GM18519 (cell line): ENCODE measurements around the gene PPIP5K1.
"Not testable (repeated sequence)": the region's sequence is repeated elsewhere in the genome, so short reads cannot be mapped to it uniquely, and the experiment has no call there.

Experiments
- ATAC-seq: cut with Tn5 transposase; IDR thresholded peaks from one replicate; pipeline ENCODE4 v1.9.1; 2021; ENCODE audit warnings: mild to moderate bottlenecking, moderate library complexity; ENCODE audit not compliant: unreplicated experiment, low FRiP score

The PPIP5K1 gene

DNA sequence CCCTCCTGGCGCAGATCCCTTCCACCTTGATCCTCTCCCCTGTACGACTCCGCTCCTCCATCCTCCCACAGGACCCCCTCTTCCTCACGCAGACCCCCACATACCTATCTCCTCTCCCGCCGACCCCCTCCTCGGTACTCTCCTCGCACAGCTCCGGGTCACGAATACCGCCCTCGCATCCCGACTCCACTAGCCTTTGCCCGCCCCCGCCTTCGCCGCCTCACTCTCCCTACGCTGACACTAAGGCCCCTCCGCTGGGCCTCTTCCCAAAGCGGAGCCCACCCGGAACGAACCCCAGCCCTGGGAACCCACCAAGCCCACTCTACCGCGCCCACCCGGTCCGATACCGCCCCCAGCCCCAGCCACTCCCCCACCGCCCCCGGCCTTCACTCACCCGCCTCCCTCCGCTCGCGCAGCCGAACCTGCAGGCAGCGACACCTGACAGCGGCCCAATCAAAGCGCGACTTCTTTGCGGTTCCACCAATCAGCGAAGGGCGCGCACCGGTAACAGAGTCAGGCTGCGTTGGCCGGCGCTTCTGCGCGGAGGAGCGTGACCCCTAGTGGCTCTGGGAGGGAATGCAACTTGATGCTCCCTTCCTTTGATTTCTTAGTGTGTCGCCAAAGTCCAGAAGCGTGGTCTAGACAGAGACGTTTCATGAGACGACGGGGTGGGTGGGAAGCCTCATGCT is at the start of gene PPIP5K1:
Gene PPIP5K1 (minus strand): TSS at position 431 of the 689 bp plus-strand sequence. CDS start 5,704 bp downstream, outside the sequence.
- ATAC-seq: peak; percentile 85

DNA sequence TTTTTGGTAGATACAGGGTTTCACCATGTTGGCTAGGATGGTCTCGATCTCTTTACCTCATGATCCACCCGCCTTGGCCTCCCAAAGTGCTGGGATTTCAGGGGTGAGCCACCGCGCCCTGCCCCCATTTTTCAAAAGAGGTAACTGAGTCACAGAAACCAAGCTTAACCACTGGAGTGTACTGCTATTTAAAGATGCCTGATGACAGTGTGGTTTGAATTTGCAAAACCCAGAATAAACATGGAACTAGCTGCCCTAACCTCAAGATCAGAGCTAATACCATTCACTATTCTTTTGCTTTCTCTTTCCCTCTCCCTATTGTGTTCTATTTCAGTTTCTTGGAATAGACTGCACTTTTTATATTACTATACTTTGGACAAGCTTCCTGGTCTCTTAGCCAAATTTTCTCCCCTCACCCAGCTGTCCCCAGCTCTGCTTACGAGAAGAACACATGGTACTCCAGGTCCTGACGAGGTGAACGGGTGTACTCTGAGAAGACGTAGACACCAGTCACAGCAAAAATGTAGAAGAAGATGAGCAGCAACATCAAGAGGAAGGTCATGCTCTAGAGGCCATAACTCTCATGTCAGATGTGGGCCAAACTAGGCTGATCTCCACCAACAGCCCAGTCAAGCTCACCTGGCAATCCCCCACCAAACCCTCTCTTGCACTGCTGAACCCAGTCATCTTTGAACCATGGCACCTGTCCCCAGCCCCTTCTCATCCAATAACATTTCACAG is 48.6 kb upstream of the PPIP5K1 start:
- not testable (repeated sequence) for ATAC-seq

DNA sequence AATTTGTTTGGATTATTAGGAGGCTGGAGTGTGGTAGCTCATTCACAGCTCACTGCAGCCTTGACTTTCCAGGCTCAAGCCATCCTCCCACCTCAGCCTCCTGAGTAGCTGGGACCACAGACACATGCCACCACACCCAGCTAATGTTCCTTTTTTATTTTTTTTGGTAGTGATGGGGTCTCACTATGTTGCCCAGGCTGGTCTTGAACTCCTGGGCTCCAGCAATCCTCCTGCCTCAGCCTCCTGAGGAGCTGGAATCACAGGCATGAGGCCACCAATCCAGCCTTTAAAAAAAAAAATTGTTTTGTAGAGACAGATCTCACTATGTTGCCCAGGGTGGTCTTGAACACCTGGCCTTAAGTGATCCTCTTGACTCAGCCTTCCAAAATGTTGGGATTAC is 36.9 kb upstream of the PPIP5K1 start:
- ATAC-seq: not testable (repeated sequence)

DNA sequence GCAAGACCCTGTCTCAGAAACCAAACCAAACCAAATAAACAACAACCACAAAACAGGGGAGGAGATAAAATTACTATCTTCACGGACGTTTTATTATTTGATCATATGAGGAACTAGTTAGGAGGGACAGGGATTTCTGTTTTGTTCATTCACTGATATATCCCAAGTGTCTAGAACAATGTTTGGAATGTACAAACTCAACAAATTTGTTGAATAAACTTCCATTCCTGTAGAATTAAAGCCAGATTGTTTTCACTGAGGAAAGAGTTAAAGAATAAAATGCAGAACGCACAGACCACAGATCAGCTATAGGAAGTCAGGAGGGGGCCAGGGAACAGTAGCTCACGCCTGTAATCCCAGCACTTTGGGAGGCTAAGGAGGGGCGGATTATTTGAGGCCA is 35.1 kb upstream of the PPIP5K1 start:
- ATAC-seq: no peak

DNA sequence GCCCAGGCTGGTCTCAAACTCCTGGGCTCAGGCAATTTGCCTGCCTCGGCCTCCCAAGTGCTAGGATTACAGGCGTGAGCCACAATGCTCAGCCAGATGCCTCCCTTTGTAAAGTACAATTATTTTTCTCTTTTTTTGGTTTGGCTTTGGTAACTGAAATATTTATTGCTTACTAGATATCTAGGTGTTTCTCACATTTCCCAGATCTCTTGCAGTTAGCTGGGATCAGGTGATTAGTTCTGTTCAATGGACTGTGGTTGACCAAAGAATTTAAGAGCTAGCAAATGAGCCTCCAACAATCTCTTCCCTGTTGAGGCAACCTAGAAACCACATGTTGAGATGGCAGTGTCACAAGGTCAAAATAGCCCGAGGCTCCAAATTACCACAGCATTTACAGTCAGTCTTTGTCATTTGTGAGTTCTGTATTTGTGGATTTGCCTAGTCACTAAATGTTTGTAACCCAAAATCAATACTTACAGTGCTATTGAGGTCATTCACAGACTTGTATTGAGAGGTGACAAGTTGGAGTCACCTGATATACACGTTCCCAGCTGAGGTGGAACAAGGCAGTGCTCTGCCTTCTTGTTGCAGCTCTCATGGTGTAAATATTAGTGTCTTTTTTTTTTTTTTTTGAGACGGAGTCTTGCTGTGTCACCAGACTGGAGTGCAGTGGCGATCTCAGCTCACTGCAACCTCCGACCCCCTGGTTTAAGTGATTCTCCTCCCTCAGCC is 32.2 kb upstream of the PPIP5K1 start:
- ATAC-seq: not testable (repeated sequence)

DNA sequence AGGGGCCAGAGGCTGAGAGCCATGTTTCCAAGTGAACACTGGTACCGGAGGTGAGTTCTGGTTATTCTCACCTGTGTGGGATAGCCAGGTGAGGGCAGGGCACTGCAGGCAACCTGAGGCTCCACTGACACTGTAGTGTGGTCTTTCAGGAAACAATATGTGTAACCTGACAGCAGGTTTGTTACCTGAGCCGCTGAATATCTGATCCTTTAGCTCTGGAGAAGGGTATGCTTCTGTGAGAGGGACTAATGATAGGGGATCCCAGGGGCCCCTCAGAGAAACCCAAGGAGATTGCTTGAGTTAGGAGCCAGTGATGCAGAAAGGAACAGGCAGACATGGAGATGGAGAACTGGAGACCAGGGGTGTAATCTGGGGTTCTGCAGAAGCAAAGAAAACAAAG is 28.7 kb upstream of the PPIP5K1 start, which contains the start of gene STRC:
Gene STRC (minus strand): TSS at position 101 of the 400 bp plus-strand sequence. CDS start 78 bp downstream, at position 23.
- not testable (repeated sequence) for ATAC-seq

DNA sequence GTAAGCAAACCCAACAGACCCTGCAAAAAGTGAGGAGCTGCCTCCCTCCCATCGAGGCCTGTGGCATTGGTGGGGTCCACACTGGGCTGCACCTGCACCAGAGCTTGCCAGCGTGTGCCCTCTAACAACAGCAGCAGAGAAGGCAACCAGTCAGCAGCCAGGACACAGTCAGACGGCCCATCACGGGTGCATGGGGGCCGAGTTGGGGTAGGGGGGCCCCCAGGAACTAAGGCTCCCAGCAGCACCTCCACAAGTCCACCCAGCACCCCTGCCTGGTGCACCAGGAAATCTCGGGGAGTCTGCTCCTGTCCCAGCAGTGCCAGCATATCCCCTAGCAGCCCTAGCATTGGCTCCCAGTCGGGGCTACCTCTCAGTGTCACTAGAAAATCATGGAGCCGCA is 27.7 kb upstream of the PPIP5K1 start:
- not testable (repeated sequence) for ATAC-seq

DNA sequence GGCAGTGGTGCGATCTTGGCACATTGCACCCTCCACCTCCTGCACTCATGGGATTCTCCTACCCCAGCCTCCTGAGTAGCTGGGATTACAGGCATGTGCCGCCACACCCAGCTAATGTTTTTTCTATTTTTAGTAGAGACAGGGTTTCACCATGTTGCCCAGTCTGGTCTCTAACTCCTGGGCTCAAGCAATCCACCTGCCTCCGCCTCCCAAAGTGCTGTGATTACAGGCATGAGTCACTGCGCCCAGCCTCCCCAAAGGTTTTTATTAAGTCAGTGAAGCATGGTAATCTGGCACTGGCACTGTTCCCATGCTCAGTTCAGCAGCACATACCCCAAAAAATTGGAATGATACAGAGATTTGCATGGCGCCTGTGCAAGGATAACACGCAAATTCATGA is 12.2 kb upstream of the PPIP5K1 start:
- not testable (repeated sequence) for ATAC-seq

DNA sequence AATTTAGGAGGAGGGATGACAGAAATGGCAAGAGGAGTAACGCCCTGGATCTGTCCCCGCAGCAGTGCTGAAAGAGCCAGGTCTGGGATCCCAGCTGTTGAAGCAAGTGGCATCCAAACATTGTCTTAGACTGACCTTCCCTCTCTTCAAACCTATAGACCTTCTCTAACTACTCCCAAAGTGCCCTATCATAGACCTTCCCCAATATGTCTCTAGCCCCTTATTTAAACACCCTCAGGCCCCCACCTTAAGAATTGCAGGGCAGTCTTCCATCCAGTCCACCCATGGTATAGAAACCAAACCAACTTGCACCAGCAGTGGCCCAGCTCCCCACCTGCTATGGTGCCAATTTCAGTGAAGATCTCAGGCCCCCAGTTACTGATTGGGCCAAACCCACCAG is 10.2 kb upstream of the PPIP5K1 start:
- ATAC-seq: not testable (repeated sequence)

DNA sequence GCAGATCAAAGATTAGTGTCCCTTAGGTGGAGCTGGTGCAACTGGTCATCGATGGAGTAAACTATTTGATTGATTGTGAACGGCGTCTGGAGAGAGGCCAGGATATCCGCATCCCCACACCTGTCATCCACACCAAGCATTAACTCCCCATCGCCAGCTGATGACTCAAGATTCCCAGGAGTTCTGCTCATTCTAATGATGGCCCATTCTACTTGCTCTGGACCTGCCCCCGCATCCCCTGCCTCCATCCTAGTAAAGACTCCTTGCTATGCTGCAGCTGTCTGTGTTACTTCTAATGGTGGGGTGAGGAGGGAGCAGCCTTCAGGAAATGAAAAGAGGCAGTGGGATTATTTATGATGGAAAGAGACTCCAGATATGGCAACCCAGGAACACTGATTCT is 9.1 kb upstream of the PPIP5K1 start:
- ATAC-seq: not testable (repeated sequence)

DNA sequence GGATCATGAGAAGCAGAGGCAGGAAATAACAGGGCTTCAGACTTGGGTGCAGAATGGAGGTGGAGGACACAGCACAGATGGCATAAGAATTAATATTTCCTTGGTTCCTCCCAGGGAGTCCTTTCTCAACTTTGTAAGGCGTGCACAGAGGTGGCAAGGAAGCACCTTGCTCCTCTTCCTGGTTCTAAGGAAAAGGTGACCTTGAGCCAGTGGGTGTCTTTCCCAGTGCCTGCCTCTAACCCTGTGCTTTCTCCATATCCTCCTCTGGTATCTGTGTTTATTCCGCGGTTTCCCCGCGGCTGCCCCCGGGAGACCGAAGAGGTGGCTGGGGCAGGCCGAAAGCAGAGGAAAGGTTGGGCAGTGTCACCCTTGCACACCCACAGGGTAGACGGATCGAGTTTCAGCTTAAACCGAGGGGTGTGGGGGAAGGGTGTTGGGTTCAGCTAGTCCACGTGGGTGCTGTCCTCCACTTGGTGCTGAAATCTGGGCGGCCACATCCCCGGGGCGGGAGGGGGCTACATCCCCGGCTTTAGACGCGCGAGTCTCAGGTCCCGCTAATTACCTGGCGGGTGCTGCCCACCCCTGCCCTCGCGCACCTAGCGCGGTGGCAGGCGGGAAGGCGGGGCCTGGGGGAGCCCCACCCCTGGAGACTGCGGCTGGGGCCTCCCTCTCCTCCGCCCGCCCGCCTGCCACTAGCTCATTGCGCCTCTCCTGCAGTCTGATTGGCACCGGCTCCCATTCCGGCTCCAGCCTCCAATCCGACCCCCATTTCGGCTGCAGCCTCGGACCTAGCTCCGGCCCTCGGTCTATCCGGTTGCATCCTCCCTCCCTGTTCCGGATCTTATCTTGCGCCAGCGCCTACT is 3.6 kb upstream of the PPIP5K1 start, which contains the start of gene CKMT1B:
Gene CKMT1B (plus strand): TSS at position 700 of the 863 bp plus-strand sequence. CDS start 192 bp downstream, outside the sequence.
- not testable (repeated sequence) for ATAC-seq

DNA sequence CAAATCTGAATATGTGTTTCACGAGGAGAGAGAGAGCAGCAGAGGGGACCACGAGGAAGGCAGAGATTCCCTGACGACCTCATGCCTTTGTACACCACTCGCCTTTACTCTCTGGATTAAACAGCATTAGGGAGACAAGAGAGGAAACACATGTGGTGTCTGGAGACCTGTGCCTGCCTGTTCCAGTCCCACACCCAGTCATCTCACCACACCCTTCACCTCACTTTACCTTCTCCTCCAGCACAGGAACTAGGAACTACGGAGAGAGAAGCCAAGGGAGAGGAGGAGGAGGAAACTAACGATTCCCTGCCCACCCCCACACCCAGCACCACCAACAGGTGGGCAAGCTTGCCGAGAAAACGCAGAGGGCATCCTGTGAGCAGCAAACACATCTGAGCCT is 2.8 kb upstream of the PPIP5K1 start:
- ATAC-seq: not testable (repeated sequence)

DNA sequence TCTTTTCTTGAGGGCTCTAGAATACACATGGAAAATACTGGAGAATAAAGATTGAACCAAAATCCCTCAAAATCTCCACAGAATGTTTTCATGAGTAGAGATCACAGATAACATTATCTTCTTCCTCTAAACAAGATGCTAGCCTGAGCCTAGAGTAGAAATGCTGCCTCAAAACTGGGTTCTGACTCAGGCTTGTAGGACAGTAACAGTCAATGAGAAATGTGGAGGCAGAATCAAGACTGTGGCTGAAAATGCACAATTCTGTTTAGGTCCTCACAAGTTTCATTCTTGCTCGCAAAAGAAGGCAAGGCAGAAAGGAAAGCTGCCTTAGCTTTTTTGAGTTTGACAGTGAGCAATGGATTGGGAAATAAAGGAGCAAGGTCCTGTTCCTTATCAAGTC is 15.4 kb downstream of the PPIP5K1 start:
- not testable (repeated sequence) for ATAC-seq

DNA sequence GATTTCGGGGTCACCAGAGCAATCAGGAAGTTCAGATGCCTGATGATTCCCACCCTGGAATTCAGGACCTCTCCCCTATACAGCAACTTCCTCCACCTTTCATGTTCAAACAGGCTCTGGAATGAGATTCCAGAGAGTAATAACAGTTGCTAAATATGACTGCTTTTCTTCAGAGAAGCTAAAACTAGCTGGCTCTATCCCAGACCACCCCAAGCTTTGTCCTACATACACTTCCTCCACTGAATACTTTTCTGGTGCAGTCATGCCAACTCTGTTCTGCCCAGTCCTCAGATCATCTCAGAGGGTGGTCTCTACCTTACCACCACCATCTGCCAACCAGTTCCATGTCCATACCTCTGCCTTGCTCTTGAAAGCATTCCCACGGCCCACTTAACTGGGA is 23.4 kb downstream of the PPIP5K1 start:
- not testable (repeated sequence) for ATAC-seq

DNA sequence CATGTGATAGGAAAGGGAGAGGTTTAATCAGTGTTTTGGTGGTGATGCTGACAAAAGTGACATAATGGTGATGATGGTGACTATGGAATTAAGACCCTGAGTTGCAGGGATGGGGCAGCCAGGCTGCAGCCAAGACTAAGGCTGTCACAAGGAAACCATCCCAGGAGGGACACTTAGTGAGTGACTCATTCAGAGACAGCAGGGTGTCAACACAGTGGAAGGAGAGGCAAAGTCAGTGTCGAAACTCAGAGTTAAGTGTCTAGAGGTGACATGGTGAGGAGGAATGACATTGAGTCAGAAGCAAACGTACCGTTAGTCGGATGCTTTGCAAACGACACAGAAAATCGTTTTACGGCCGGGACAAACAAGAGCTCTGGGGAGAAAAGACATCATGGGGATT is 26.2 kb downstream of the PPIP5K1 start:
- ATAC-seq: not testable (repeated sequence)

DNA sequence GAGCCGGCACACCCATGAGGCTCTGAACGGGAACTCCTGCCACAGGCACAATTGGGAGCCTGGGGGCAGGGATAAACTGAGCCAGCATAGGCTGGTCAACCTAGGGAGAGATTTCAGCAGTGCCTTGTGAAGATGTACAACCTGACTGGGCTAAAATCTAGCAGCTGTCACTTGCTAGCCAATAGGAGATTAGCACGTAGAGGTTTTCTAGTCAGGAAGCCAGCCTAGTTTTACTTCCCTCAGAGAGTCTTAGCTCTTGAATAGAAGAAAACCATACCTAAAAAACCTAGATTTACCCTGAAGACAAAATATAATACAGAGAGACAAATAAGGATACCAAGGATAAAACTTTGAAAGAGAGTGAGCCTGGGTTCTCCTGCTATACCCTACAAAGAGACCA is 27.3 kb downstream of the PPIP5K1 start:
- not testable (repeated sequence) for ATAC-seq

DNA sequence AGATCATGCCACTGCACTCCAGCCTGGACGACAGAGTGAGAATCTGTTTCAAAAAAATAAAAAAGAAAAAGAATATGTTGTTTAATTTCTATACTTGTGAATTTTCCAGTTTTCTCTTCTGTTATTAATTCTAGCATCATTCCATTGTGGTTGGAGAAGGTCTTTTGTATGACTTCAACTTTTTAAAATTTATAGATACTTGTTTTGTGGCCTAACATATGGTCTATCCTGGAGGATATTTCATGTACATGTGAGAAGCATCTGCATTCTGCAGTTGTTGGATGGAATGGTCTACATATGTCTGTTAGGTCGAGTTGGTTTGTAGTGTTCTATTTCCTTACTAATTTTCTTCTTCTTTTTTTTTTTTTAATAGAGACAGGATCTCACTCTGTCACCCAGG is 37.0 kb downstream of the PPIP5K1 start:
- ATAC-seq: no peak

DNA sequence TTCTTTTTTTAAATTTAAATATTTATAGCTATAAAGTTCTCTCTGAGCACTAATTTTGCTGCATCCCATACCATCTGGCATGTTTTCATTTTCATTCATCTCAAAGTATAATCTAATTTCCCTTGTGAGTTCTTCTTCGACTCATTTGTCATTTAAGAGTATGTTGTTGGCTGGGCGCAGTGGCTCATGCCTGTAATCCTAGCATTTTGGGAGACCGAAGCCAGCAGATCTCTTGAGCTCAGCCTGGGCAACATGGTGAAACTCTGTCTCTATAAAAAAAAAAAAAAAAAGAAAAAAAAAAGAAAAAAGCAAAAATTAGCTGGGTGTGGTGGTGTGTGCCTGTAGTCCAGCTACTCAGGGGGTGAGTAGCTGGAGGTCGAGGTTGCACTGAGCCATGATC is 37.8 kb downstream of the PPIP5K1 start:
- ATAC-seq: no peak

DNA sequence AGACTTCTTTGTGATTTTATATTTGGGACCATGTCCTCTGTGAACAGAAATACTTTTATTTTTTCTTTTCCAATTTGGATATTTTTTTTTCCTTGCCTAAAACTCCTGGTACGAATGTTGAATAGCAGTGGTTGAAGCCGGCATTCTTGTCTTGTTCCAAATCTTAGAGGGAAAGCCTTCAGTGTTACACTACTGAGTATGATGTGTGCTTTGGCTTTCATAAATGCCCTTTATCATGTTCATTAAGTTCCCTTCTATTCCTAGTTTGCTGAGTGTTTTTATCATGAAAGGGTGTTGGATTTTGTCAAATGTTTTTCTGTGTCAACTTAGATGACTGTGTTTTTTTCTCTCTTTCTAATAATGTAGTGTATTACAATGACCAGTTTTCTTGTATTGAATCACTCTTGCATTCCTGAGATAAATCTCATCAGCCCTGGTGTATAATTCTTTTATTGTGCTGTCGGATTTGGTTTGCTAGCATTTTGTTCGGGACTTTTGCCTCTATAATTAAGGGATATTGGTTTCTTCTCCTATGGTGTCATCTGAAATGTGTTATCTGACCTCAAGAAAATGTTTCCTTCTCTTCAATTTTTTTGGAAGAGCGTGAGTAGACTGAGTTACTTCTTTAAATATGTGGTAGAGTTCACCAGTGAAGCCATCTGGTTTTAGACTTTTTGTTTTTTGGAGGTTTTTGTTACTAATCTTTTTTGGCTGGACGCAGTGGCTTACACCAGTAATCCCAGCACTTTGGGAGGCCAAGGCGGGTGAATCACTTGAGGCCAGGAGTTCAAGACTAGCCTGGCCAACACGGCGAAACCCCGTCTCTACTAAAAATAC is 39.3 kb downstream of the PPIP5K1 start:
- no peak for ATAC-seq
